ENCODE data around the gene MYOT. TPM values are rescaled to one million over a fixed set of nuclear protein-coding genes. Genes with fewer than 3 reads are reported as not detected.

The MYOT gene
- total and polyA plus RNA-seq, 2 donors (not counting 3 experiments of a cell fraction or from before 2014, with no cell fraction given), result not detected

- H3K79me2 ChIP-seq (ENCODE audit: control insufficient read depth, insufficient read depth, low read length), result no peaks in the 10 kb centered on the region
- TF ChIP-seq POLR2AphosphoS5 (IDR thresholded peaks at IDR 0.05; ENCODE audit: insufficient read depth, low read depth, low read length) (no peak), EZH2 (IDR thresholded peaks at IDR 0.05; ENCODE audit: borderline replicate concordance, low read depth, low read length, severe bottlenecking) (no peak), FOS (IDR thresholded peaks at IDR 0.05; ENCODE audit: borderline replicate concordance, insufficient read depth, low read length) (no peak), GATA2 (IDR thresholded peaks at IDR 0.05; ENCODE audit: insufficient read depth, insufficient read length, low read depth, low read length) (no peak), MAX (IDR thresholded peaks at IDR 0.05; ENCODE audit: insufficient read depth, insufficient read length) (no peak), POLR2A (IDR thresholded peaks at IDR 0.05; ENCODE audit: low read depth, low read length) (no peak)
- DNase-seq (ENCODE audit: low read depth, low spot score) (no peak), FAIRE-seq (no peak)
- no peak overlapping the region for H3K4me2 ChIP-seq (ENCODE audit: insufficient read depth, low read length)
- intact Hi-C loops (cut with micrococcal nuclease), result no loop called here
- ChIA-PET POLR2A (no interaction called here), CTCF (interaction anchor here (1.4 kb wide), 1 partner anchor 7 kb away, joined by 3 read pairs; no protein-coding TSS in a partner anchor)
- no peaks in the 10 kb centered on the region for H4K20me1 ChIP-seq (replicated peaks; ENCODE audit: control insufficient read depth, extremely low read depth, insufficient read depth, low read length)
- H3K27me3 ChIP-seq (ENCODE audit: control insufficient read depth in 2 of 2, insufficient read depth in 2 of 2, low read length in 2 of 2), result peaks cover 2 to 4% of the 10 kb centered on the region in 2 experiments
- H2AFZ ChIP-seq (ENCODE audit: low read depth, low read length), result no peak overlapping the region
- H3K4me1 ChIP-seq (ENCODE audit: control insufficient read depth, extremely low read depth, insufficient read depth, low read length), result peaks cover 2% of the 10 kb centered on the region
- H3K36me3 ChIP-seq (ENCODE audit: control insufficient read depth in 2 of 2, extremely low read depth in 1 of 2, insufficient read depth in 2 of 2, low read length in 2 of 2), result no peaks in the 10 kb centered on the region
- no peak overlapping the region for H3K9ac ChIP-seq (replicated peaks; ENCODE audit: extremely low read depth, insufficient read depth, low read length)
- H3K9me1 ChIP-seq (replicated peaks; ENCODE audit: control insufficient read depth, extremely low read depth, insufficient read depth, low read length), result no peaks in the 10 kb centered on the region
- BruUV-seq (replicated peaks), result no TSS peak
- no peak overlapping the region for H3K27ac ChIP-seq (ENCODE audit: insufficient read depth, low read depth, low read length)
- H3K9me3 ChIP-seq (replicated peaks; ENCODE audit: control insufficient read depth, insufficient read depth, low read length), result no peaks in the 10 kb centered on the region
- no peak overlapping the region for H3K4me3 ChIP-seq (replicated peaks in 1 of 3; ENCODE audit: insufficient read depth in 1 of 3, low read depth in 1 of 3, low read length in 3 of 3)
- dilution Hi-C loops (cut with MboI; ENCODE audit: extremely low pct_ligation_motif_present, low sequenced_read_pairs), result no loop called here
These were observed 29.9 kb upstream of the MYOT start for GRCh38 chr5:137837491-137838394.

GRCh38 chr5:137838976-137839375 is 28.7 kb upstream of the MYOT start:
- no peak overlapping the region for H3K4me2 ChIP-seq (ENCODE audit: insufficient read depth, low read length)
- ChIA-PET CTCF (no interaction called here), POLR2A (no interaction called here)
- no peak overlapping the region for H3K4me3 ChIP-seq (replicated peaks in 1 of 3; ENCODE audit: insufficient read depth in 1 of 3, low read depth in 1 of 3, low read length in 3 of 3)
- H3K4me1 ChIP-seq (ENCODE audit: control insufficient read depth, extremely low read depth, insufficient read depth, low read length), result no peaks in the 10 kb centered on the region
- H3K27me3 ChIP-seq (ENCODE audit: control insufficient read depth in 2 of 2, insufficient read depth in 2 of 2, low read length in 2 of 2), result peaks cover 2 to 4% of the 10 kb centered on the region in 2 experiments
- intact Hi-C loops (cut with micrococcal nuclease), result no loop called here
- H4K20me1 ChIP-seq (replicated peaks; ENCODE audit: control insufficient read depth, extremely low read depth, insufficient read depth, low read length), result no peaks in the 10 kb centered on the region
- no peaks in the 10 kb centered on the region for H3K79me2 ChIP-seq (ENCODE audit: control insufficient read depth, insufficient read depth, low read length)
- no peak overlapping the region for H2AFZ ChIP-seq (ENCODE audit: low read depth, low read length)
- H3K36me3 ChIP-seq (ENCODE audit: control insufficient read depth in 2 of 2, extremely low read depth in 1 of 2, insufficient read depth in 2 of 2, low read length in 2 of 2), result no peaks in the 10 kb centered on the region
- DNase-seq (ENCODE audit: low read depth, low spot score) (no peak), FAIRE-seq (no peak)
- H3K9ac ChIP-seq (replicated peaks; ENCODE audit: extremely low read depth, insufficient read depth, low read length), result no peak overlapping the region
- no TSS peak for BruUV-seq (replicated peaks)
- no peak overlapping the region for H3K27ac ChIP-seq (ENCODE audit: insufficient read depth, low read depth, low read length)
- no peak for TF ChIP-seq POLR2A (IDR thresholded peaks at IDR 0.05; ENCODE audit: low read depth, low read length)
- TF ChIP-seq POLR2AphosphoS5 (IDR thresholded peaks at IDR 0.05; ENCODE audit: insufficient read depth, low read depth, low read length), result no peak
- TF ChIP-seq JUN (IDR thresholded peaks at IDR 0.05; ENCODE audit: borderline replicate concordance, insufficient read depth, insufficient read length, low read depth), result no peak
- TF ChIP-seq EZH2 (IDR thresholded peaks at IDR 0.05; ENCODE audit: borderline replicate concordance, low read depth, low read length, severe bottlenecking), result no peak
- TF ChIP-seq GATA2 (IDR thresholded peaks at IDR 0.05; ENCODE audit: insufficient read depth, insufficient read length, low read depth, low read length), result no peak
- TF ChIP-seq FOS (IDR thresholded peaks at IDR 0.05; ENCODE audit: borderline replicate concordance, insufficient read depth, low read length), result no peak
- TF ChIP-seq MYC (IDR thresholded peaks at IDR 0.05; ENCODE audit: low read depth, low read length), result no peak
- no peak for TF ChIP-seq MAX (IDR thresholded peaks at IDR 0.05; ENCODE audit: insufficient read depth, insufficient read length)
- no peak for TF ChIP-seq CTCF (IDR thresholded peaks at IDR 0.05; ENCODE audit: extremely low read depth in 1 of 2, insufficient read depth in 1 of 2, low read depth in 1 of 2, low read length in 2 of 2)
- no peaks in the 10 kb centered on the region for H3K9me3 ChIP-seq (replicated peaks; ENCODE audit: control insufficient read depth, insufficient read depth, low read length)
- H3K9me1 ChIP-seq (replicated peaks; ENCODE audit: control insufficient read depth, extremely low read depth, insufficient read depth, low read length), result no peaks in the 10 kb centered on the region
- dilution Hi-C loops (cut with MboI; ENCODE audit: extremely low pct_ligation_motif_present, low sequenced_read_pairs), result no loop called here

Data from endothelial cell of umbilical vein (primary cell).